B cell (primary cell): ENCODE results near the gene SCAMP3.

Experiments used
- EZH2 ChIP-seq: IDR thresholded peaks from 2 replicates; pipeline ENCODE4 v1.6.1; 2012; ENCODE audit warnings: borderline replicate concordance, low read depth, mild to moderate bottlenecking, moderate library complexity, low read length; ENCODE audit not compliant: insufficient read depth, poor library complexity, severe bottlenecking
- TF ChIP-seq, protein P1 (sequence below): fragments of 200-600 bp; IDR thresholded peaks from one replicate; pipeline ENCODE4 v1.8.0; 2022; ENCODE audit warnings: antibody characterized with exemption, mild to moderate bottlenecking

DNA sequence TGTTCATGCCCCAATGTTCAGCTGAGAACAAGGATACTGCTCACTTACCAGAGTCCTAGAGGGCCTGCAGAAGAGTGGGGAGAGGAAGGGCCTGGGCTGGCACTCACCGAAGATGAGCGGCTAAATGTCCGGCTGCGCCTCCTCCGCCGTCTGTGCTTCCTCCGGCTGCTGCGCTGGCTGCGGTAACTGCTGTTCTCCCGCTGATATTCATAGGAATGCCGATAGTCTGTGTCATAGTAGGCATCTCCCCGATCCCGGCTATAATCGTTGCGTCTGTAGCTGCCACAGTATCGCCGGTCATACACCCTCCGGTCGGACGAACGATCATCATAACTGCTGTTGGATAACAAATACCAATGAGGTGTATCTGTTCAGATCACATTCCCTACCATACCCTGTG, 7.2 kb upstream of the SCAMP3 start:
- TF ChIP-seq, protein P1, sequence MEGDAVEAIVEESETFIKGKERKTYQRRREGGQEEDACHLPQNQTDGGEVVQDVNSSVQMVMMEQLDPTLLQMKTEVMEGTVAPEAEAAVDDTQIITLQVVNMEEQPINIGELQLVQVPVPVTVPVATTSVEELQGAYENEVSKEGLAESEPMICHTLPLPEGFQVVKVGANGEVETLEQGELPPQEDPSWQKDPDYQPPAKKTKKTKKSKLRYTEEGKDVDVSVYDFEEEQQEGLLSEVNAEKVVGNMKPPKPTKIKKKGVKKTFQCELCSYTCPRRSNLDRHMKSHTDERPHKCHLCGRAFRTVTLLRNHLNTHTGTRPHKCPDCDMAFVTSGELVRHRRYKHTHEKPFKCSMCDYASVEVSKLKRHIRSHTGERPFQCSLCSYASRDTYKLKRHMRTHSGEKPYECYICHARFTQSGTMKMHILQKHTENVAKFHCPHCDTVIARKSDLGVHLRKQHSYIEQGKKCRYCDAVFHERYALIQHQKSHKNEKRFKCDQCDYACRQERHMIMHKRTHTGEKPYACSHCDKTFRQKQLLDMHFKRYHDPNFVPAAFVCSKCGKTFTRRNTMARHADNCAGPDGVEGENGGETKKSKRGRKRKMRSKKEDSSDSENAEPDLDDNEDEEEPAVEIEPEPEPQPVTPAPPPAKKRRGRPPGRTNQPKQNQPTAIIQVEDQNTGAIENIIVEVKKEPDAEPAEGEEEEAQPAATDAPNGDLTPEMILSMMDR: no peak
- TF ChIP-seq EZH2: no peak
